Neuronal stem cell (in vitro differentiated cells): ENCODE measurements around the gene LIN54.
"Not testable (repeated sequence)": the region's sequence is repeated elsewhere in the genome, so short reads cannot be mapped to it uniquely, and the experiment has no call there.

ENCODE experiments used
- DNase-seq: peaks from one replicate; pipeline ENCODE4 v3.0.0-alpha.2; 2013; ENCODE audit warnings: low spot score
- H2AFZ ChIP-seq: one replicate; pipeline ENCODE4 v1.6.1; 2013; ENCODE audit warnings: mild to moderate bottlenecking, low read length, inconsistent platforms
- H2AK5ac ChIP-seq: 2 replicates; pipeline ENCODE4 v1.6.1; 2013; ENCODE audit warnings: low read depth, mild to moderate bottlenecking, inconsistent platforms, low read length, moderate library complexity, mixed read lengths
- H2BK120ac ChIP-seq: 2 replicates; pipeline ENCODE4 v1.6.1; 2013; ENCODE audit warnings: low read depth, mild to moderate bottlenecking, inconsistent platforms, low read length, moderate library complexity, mixed read lengths
- H2BK12ac ChIP-seq: one replicate; pipeline ENCODE4 v1.6.1; 2013; ENCODE audit warnings: low read length, inconsistent platforms
- H2BK15ac ChIP-seq: 2 replicates; pipeline ENCODE4 v1.6.1; 2013; ENCODE audit warnings: mild to moderate bottlenecking, low read length, inconsistent platforms, mixed read lengths
- H2BK5ac ChIP-seq: one replicate; pipeline ENCODE4 v1.6.1; 2013; ENCODE audit warnings: inconsistent platforms, mild to moderate bottlenecking, low read length, moderate library complexity
- H3K14ac ChIP-seq: one replicate; pipeline ENCODE4 v1.6.1; 2013; ENCODE audit warnings: low read length, inconsistent platforms
- H3K18ac ChIP-seq: 2 replicates; pipeline ENCODE4 v1.6.1; 2013; ENCODE audit warnings: low read length, inconsistent platforms
- H3K23ac ChIP-seq: 2 replicates; pipeline ENCODE4 v1.6.1; 2013; ENCODE audit warnings: low read depth, mild to moderate bottlenecking, mixed read lengths, low read length, inconsistent platforms; ENCODE audit not compliant: poor library complexity
- H3K27ac ChIP-seq: replicated peaks from 3 replicates; pipeline ENCODE4 v1.5.1; 2013; ENCODE audit warnings: low read length, inconsistent platforms
- H3K27me3 ChIP-seq, 3 experiments: 2 replicates each; pipeline ENCODE4 v1.6.1; 2013; ENCODE audit warnings: low read length in 3 of 3, mild to moderate bottlenecking in 2 of 3, inconsistent platforms in 1 of 3, low read depth in 1 of 3, mixed read lengths in 1 of 3, moderate library complexity in 1 of 3; ENCODE audit not compliant: control insufficient read depth in 3 of 3, insufficient read depth in 3 of 3
- H3K36me3 ChIP-seq, 2 donors: replicated peaks in 1 of 2; 2 replicates each; pipeline ENCODE4 v1.6.1; 2013; ENCODE audit warnings: low read length in 2 of 2; ENCODE audit not compliant: control insufficient read depth in 2 of 2, insufficient read depth in 2 of 2
- H3K4ac ChIP-seq: 2 replicates; pipeline ENCODE4 v1.6.1; 2013; ENCODE audit warnings: inconsistent platforms, mild to moderate bottlenecking, low read length, moderate library complexity
- H3K4me1 ChIP-seq, 2 donors: 1 replicate in 1 of 2; 2 replicates in 1 of 2; pipeline ENCODE4 v1.6.1; 2013; ENCODE audit warnings: low read length in 2 of 2, low read depth in 1 of 2; ENCODE audit not compliant: control insufficient read depth in 2 of 2, insufficient read depth in 1 of 2
- H3K4me2 ChIP-seq: one replicate; pipeline ENCODE4 v1.6.1; 2013; ENCODE audit warnings: mild to moderate bottlenecking, low read length, inconsistent platforms; ENCODE audit not compliant: insufficient read depth, poor library complexity, severe bottlenecking
- H3K4me3 ChIP-seq, 2 donors: 2 replicates each; pipeline ENCODE4 v1.5.1; 2013; ENCODE audit warnings: low read length in 2 of 2, mild to moderate bottlenecking in 2 of 2, inconsistent platforms in 1 of 2, moderate library complexity in 1 of 2
- H3K79me1 ChIP-seq: one replicate; pipeline ENCODE4 v1.6.1; 2013; ENCODE audit warnings: low read depth, mild to moderate bottlenecking, inconsistent platforms, low read length, moderate library complexity
- H3K9ac ChIP-seq: one replicate; pipeline ENCODE4 v1.6.1; 2013; ENCODE audit warnings: mild to moderate bottlenecking, low read depth, low read length, inconsistent platforms; ENCODE audit not compliant: poor library complexity
- H3K9me3 ChIP-seq, 2 donors: replicated peaks in 1 of 2; 2 replicates each; pipeline versions ENCODE3 to v1.6.1; 2013; ENCODE audit warnings: low read length in 2 of 2, mild to moderate bottlenecking in 2 of 2, inconsistent platforms in 1 of 2, low read depth in 1 of 2, mixed read lengths in 1 of 2, moderate library complexity in 1 of 2; ENCODE audit not compliant: control insufficient read depth in 2 of 2, insufficient read depth in 1 of 2
- H4K8ac ChIP-seq: one replicate; pipeline ENCODE4 v1.6.1; 2013; ENCODE audit warnings: low read depth, mild to moderate bottlenecking, inconsistent platforms, low read length, moderate library complexity
- H4K91ac ChIP-seq: one replicate; pipeline ENCODE4 v1.6.1; 2013; ENCODE audit warnings: low read length, low read depth, mild to moderate bottlenecking, inconsistent platforms; ENCODE audit not compliant: poor library complexity
- WGBS, 2 donors: extraction: QIAGEN DNeasy Blood & Tissue Kit; methylation state at CpG; one replicate each; pipeline ENCODE4 v1.1.7; 2013; ENCODE audit warnings: missing lambda C conversion rate in 2 of 2, mixed read lengths in 1 of 2; ENCODE audit not compliant: insufficient read length in 2 of 2, insufficient replicate concordance in 1 of 2; ENCODE audit errors: extremely low coverage in 2 of 2; 5-methylcytosine and 5-hydroxymethylcytosine counted together

LIN54 gene

GRCh38 chr4:82988323-82988832 lies 22.2 kb downstream of the LIN54 start:
- H3K4me3 ChIP-seq: no peak overlapping the region
- no peak overlapping the region for H3K4me2 ChIP-seq
- H3K79me1 ChIP-seq: peaks cover 2% of the 10 kb centered on the region
- no peak overlapping the region for H2BK15ac ChIP-seq
- H3K14ac ChIP-seq: no peak overlapping the region
- no peak overlapping the region for H4K91ac ChIP-seq
- no CpG with 5 or more reads among the region's 2 CpGs for WGBS, 2 donors
- no peak for DNase-seq
- H2AFZ ChIP-seq: no peak overlapping the region
- no peak overlapping the region for H4K8ac ChIP-seq
- no peaks in the 10 kb centered on the region for H3K27me3 ChIP-seq
- peaks cover 7 to 18% of the 10 kb centered on the region in 2 donors for H3K36me3 ChIP-seq
- H3K9me3 ChIP-seq: peaks cover 0 to 2% of the 10 kb centered on the region in 2 donors
- no peak overlapping the region for H3K23ac ChIP-seq
- no peak overlapping the region for H2BK120ac ChIP-seq
- H3K18ac ChIP-seq: no peak overlapping the region
- no peak overlapping the region for H2AK5ac ChIP-seq
- no peak overlapping the region for H3K4ac ChIP-seq
- H2BK12ac ChIP-seq: no peak overlapping the region
- H3K27ac ChIP-seq: no peak overlapping the region
- no peak overlapping the region for H3K9ac ChIP-seq
- no peaks in the 10 kb centered on the region for H3K4me1 ChIP-seq
- no peak overlapping the region for H2BK5ac ChIP-seq

- not testable (repeated sequence) for H2BK5ac ChIP-seq, H3K4me1 ChIP-seq, H3K9me3 ChIP-seq, H2BK12ac ChIP-seq, H2AFZ ChIP-seq, H3K27me3 ChIP-seq, H4K8ac ChIP-seq, H2BK120ac ChIP-seq, H3K4ac ChIP-seq, H3K14ac ChIP-seq, H2BK15ac ChIP-seq, H3K27ac ChIP-seq, H3K4me3 ChIP-seq, H3K79me1 ChIP-seq, H3K18ac ChIP-seq, DNase-seq, H3K9ac ChIP-seq, H3K4me2 ChIP-seq, H4K91ac ChIP-seq, H3K23ac ChIP-seq, H2AK5ac ChIP-seq
- H3K36me3 ChIP-seq: peaks cover 7 to 24% of the 10 kb centered on the region in 2 donors
Observed at GRCh38 chr4:82987519-82987918, 23.1 kb downstream of the LIN54 start.

GRCh38 chr4:82984459-82984858 lies 26.2 kb downstream of the LIN54 start:
- Histone ChIP-seq H3K4me2 (no peak overlapping the region), H3K79me1 (no peaks in the 10 kb centered on the region), H3K27ac (no peak overlapping the region), H3K9ac (no peak overlapping the region), H4K91ac (no peak overlapping the region), H2BK120ac (no peak overlapping the region), H3K4me3 (no peak overlapping the region), H3K4me1 (no peaks in the 10 kb centered on the region), H3K36me3 (peaks cover 8 to 43% of the 10 kb centered on the region in 2 donors), H3K23ac (no peak overlapping the region), H3K4ac (no peak overlapping the region), H2AK5ac (no peak overlapping the region), H2AFZ (no peak overlapping the region), H4K8ac (no peak overlapping the region), H3K18ac (no peak overlapping the region), H3K27me3 (no peaks in the 10 kb centered on the region), H2BK15ac (no peak overlapping the region), H3K14ac (no peak overlapping the region), H3K9me3 (no peaks in the 10 kb centered on the region), H2BK5ac (no peak overlapping the region), H2BK12ac (no peak overlapping the region)
- WGBS, 2 donors: no CpG with 5 or more reads among the region's 4 CpGs
- DNase-seq: no peak

- no peak overlapping the region for H3K4me3 ChIP-seq
- no peak overlapping the region for H4K91ac ChIP-seq
- no peak for DNase-seq
- no peaks in the 10 kb centered on the region for H3K79me1 ChIP-seq
- H3K18ac ChIP-seq: no peak overlapping the region
- no peak overlapping the region for H3K9ac ChIP-seq
- H4K8ac ChIP-seq: no peak overlapping the region
- no peak overlapping the region for H2BK15ac ChIP-seq
- no peak overlapping the region for H2BK120ac ChIP-seq
- no peaks in the 10 kb centered on the region for H3K27me3 ChIP-seq
- H3K14ac ChIP-seq: no peak overlapping the region
- H2AK5ac ChIP-seq: no peak overlapping the region
- no peak overlapping the region for H3K27ac ChIP-seq
- H3K4ac ChIP-seq: no peak overlapping the region
- H3K23ac ChIP-seq: no peak overlapping the region
- no peak overlapping the region for H2BK5ac ChIP-seq
- H3K4me2 ChIP-seq: no peak overlapping the region
- no CpG with 5 or more reads among the region's 3 CpGs for WGBS, 2 donors
- H3K9me3 ChIP-seq: no peaks in the 10 kb centered on the region
- H2AFZ ChIP-seq: no peak overlapping the region
- H3K36me3 ChIP-seq: peaks cover 8 to 52% of the 10 kb centered on the region in 2 donors
- no peak overlapping the region for H2BK12ac ChIP-seq
- no peaks in the 10 kb centered on the region for H3K4me1 ChIP-seq
Observed at GRCh38 chr4:82983444-82983843, 27.2 kb downstream of the LIN54 start.
